Tibial nerve (tissue), 3 donors: ENCODE data around the gene GDPD3.

ENCODE experiments used
- POLR2A ChIP-seq, 2 donors: fragments of 450-650 bp; IDR thresholded peaks; one replicate each; pipeline ENCODE4 v1.6.1; 2017; ENCODE audit warnings: antibody characterized with exemption in 2 of 2, mild to moderate bottlenecking in 2 of 2, moderate library complexity in 2 of 2
- TF ChIP-seq, protein P1 (sequence below), 5 experiments: fragments of 200-600 bp in 3 of 5; fragments of 450-650 bp in 2 of 5; sonication (generic) in 3 of 5; IDR thresholded peaks; one replicate each; pipeline ENCODE4 v1.5.1; 2016 to 2019; ENCODE audit warnings: antibody characterized with exemption in 5 of 5, mild to moderate bottlenecking in 3 of 5, moderate library complexity in 2 of 5

DNA sequence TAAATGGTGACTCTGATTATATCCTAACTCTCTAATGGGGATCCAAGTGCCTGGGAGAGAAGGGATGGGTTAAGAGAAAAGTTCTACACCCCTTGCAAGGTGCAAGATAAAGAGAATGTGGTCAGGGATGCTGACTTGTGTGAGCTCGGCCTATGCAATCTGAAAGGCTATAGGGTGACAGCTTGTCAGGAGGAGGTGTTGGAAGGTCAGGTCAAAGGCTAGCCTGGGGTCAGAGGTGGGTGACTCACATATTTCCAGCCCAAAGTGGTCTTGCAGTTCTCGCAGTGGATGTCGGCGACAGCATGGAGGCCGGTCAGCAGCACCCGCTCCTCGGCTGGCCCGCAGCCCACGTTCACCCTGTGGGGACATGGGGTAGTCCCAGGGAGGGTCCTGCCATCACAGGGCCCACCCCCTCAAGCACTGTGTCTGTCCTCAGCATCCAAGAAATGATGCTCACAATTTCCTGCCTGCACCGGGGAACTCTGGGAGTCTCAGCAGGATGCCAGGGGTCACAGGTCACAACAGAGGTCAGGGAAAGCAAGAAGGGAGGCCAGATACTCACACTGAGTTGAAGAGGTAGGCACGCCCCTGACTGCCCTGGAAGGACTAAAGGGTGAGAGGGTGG lies 18.7 kb downstream of the GDPD3 start:
- TF ChIP-seq, protein P1, sequence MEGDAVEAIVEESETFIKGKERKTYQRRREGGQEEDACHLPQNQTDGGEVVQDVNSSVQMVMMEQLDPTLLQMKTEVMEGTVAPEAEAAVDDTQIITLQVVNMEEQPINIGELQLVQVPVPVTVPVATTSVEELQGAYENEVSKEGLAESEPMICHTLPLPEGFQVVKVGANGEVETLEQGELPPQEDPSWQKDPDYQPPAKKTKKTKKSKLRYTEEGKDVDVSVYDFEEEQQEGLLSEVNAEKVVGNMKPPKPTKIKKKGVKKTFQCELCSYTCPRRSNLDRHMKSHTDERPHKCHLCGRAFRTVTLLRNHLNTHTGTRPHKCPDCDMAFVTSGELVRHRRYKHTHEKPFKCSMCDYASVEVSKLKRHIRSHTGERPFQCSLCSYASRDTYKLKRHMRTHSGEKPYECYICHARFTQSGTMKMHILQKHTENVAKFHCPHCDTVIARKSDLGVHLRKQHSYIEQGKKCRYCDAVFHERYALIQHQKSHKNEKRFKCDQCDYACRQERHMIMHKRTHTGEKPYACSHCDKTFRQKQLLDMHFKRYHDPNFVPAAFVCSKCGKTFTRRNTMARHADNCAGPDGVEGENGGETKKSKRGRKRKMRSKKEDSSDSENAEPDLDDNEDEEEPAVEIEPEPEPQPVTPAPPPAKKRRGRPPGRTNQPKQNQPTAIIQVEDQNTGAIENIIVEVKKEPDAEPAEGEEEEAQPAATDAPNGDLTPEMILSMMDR (IDR thresholded peaks at IDR 0.05): no peak
- no peak for TF ChIP-seq POLR2A (IDR thresholded peaks at IDR 0.05)
